Spleen (tissue), 11 donors: Measurements from ENCODE around the gene CLASP1. TPM values are rescaled to one million over a fixed set of nuclear protein-coding genes. Genes with fewer than 3 reads are reported as not detected.

ENCODE experiments used
- DNase-seq: peaks from one replicate; pipeline ENCODE4 v3.0.0-alpha.2; 2020
- H3K27ac ChIP-seq, 8 donors: fragments of 200-600 bp; sonication (generic) in 7 of 8; 1 replicate in 4 of 8; 2 replicates in 4 of 8; pipeline versions ENCODE4 v1.5.0 to v1.8.0; 2016 to 2021; ENCODE audit warnings: inconsistent platforms in 4 of 8, mild to moderate bottlenecking in 4 of 8, moderate library complexity in 1 of 8
- H3K27me3 ChIP-seq, 7 donors: fragments of 200-600 bp; sonication (generic) in 6 of 7; replicated peaks in 1 of 7; 1 replicate in 4 of 7; 2 replicates in 3 of 7; pipeline versions ENCODE4 v1.5.0 to v1.8.0; 2016 to 2021; ENCODE audit warnings: inconsistent platforms in 3 of 7, mild to moderate bottlenecking in 1 of 7
- H3K36me3 ChIP-seq, 6 donors: fragments of 200-600 bp; sonication (generic) in 5 of 6; 1 replicate in 4 of 6; 2 replicates in 2 of 6; pipeline versions ENCODE4 v1.5.0 to v1.8.0; 2016 to 2021; ENCODE audit warnings: inconsistent platforms in 2 of 6
- H3K4me1 ChIP-seq, 6 donors: fragments of 200-600 bp; sonication (generic) in 5 of 6; 1 replicate in 3 of 6; 2 replicates in 3 of 6; pipeline versions ENCODE4 v1.5.0 to v1.8.0; 2016 to 2021; ENCODE audit warnings: inconsistent platforms in 3 of 6
- H3K4me3 ChIP-seq, 8 donors: fragments of 200-600 bp; sonication (generic) in 7 of 8; 1 replicate in 4 of 8; 2 replicates in 4 of 8; pipeline versions ENCODE4 v1.5.0 to v1.8.0; 2016 to 2021; ENCODE audit warnings: inconsistent platforms in 4 of 8, mild to moderate bottlenecking in 4 of 8, moderate library complexity in 2 of 8
- H3K9me3 ChIP-seq, 8 donors: fragments of 200-600 bp; sonication (generic) in 7 of 8; 1 replicate in 4 of 8; 2 replicates in 4 of 8; pipeline versions ENCODE4 v1.5.0 to v1.8.0; 2016 to 2021; ENCODE audit warnings: inconsistent platforms in 4 of 8
- POLR2A ChIP-seq, 3 donors: fragments of 450-650 bp; IDR thresholded peaks; one replicate each; pipeline ENCODE4 v1.5.1; 2017; ENCODE audit warnings: antibody characterized with exemption in 3 of 3, mild to moderate bottlenecking in 1 of 3
- POLR2AphosphoS5 ChIP-seq, 3 donors: sonication (generic); formaldehyde crosslinking; IDR thresholded peaks; one replicate each; pipeline ENCODE4 v1.5.1; 2017; ENCODE audit warnings: antibody characterized with exemption in 3 of 3
- WGBS, 5 donors: extraction: QIAGEN DNeasy Blood & Tissue Kit in 3 of 5; methylation state at CpG; one replicate each; pipeline versions ENCODE4 v1.1.5 to v1.1.7; 2013 to 2018; 5-methylcytosine and 5-hydroxymethylcytosine counted together
- intact Hi-C: fragments of 100-400 bp; cut with DNase I; formaldehyde crosslinking; loops from one replicate; pipeline ENCODE4 v1.15.0; 2023; ENCODE audit warnings: low total_unique reads
- polyA plus RNA-seq, 3 donors: library from polyadenylated mRNA; stranded (reverse); fragments of 200-250 nt; gene quantifications; one replicate each; pipeline ENCODE4 v1.2.1, GENCODE V29; 2013
- total RNA-seq, 7 donors: library from RNA; depleted of rRNA in 3 of 7; stranded (reverse); fragments of >200 nt in 3 of 7; fragmentation: NEBNext Ultra II Directional in 4 of 7; extraction: Animal tissue kit (Norgen Biotek cat#: 25700) in 4 of 7; gene quantifications; one replicate each; pipeline versions ENCODE4 v1.1.0 to v1.2.1, GENCODE V29; 2016 to 2021
- TF ChIP-seq, protein P1 (sequence below), 11 experiments: fragments of 200-600 bp in 7 of 11; fragments of 450-650 bp in 4 of 11; sonication (generic) in 4 of 11; IDR thresholded peaks in 8 of 11; conservative IDR thresholded peaks in 3 of 11; 1 replicate in 7 of 11; 2 replicates in 4 of 11; pipeline versions ENCODE4 v1.4.0 to v1.8.0; 2016 to 2021; ENCODE audit warnings: antibody characterized with exemption in 11 of 11, inconsistent platforms in 4 of 11, mild to moderate bottlenecking in 1 of 11
- donor health status: healthy with polysubstance abuse.
- donor health status: DM: no; HTN: no; CAD: no; lungs with moderate emphysema.
- donor health status: DM: no; HTN: no; CAD: no.
- donor health status: Bipolar disorder and iron deficiency.
- donor health status: healthy.
- donor health status: DM: no; HTN: no; CAD: no.
- donor health status: DM: yes; HTN: yes; CAD: no.

The CLASP1 gene
- total and polyA plus RNA-seq, 10 donors, result 4.0 to 103 (median 71.7) TPM

- H3K9me3 ChIP-seq, result no peaks in the 10 kb centered on the region
- DNase-seq, result no peak
- H3K4me1 ChIP-seq, result no peaks in the 10 kb centered on the region
- peaks cover 0 to 100% (median 46%) of the 10 kb centered on the region in 6 donors for H3K36me3 ChIP-seq
- TF ChIP-seq POLR2A (IDR thresholded peaks at IDR 0.05) (no peak), POLR2AphosphoS5 (IDR thresholded peaks at IDR 0.05) (no peak)
- TF ChIP-seq, protein P1, sequence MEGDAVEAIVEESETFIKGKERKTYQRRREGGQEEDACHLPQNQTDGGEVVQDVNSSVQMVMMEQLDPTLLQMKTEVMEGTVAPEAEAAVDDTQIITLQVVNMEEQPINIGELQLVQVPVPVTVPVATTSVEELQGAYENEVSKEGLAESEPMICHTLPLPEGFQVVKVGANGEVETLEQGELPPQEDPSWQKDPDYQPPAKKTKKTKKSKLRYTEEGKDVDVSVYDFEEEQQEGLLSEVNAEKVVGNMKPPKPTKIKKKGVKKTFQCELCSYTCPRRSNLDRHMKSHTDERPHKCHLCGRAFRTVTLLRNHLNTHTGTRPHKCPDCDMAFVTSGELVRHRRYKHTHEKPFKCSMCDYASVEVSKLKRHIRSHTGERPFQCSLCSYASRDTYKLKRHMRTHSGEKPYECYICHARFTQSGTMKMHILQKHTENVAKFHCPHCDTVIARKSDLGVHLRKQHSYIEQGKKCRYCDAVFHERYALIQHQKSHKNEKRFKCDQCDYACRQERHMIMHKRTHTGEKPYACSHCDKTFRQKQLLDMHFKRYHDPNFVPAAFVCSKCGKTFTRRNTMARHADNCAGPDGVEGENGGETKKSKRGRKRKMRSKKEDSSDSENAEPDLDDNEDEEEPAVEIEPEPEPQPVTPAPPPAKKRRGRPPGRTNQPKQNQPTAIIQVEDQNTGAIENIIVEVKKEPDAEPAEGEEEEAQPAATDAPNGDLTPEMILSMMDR (IDR thresholded peaks at IDR 0.05 in 8 of 11, conservative IDR thresholded peaks at IDR 0.05 in 3 of 11), result no peak
- no peak overlapping the region for H3K4me3 ChIP-seq
- 73 to 95% (median 91%) methylated on average over 1 of the region's 1 CpG for WGBS, 5 donors
- intact Hi-C loops, result no loop called here
- no peak overlapping the region for H3K27ac ChIP-seq
- H3K27me3 ChIP-seq, result no peaks in the 10 kb centered on the region
Observed at GRCh38 chr2:121519153-121519552, 130.1 kb downstream of the CLASP1 start.

GRCh38 chr2:121513597-121514333 lies 135.5 kb downstream of the CLASP1 start:
- intact Hi-C loops, result no loop called here
- Histone ChIP-seq H3K27ac (no peak overlapping the region), H3K9me3 (peaks cover 0 to 9% (median 5%) of the 10 kb centered on the region in 8 donors), H3K4me3 (no peak overlapping the region), H3K27me3 (no peaks in the 10 kb centered on the region), H3K4me1 (no peaks in the 10 kb centered on the region), H3K36me3 (peaks cover 2 to 97% (median 31%) of the 10 kb centered on the region in 6 donors)
- DNase-seq, result no peak
- no peak for TF ChIP-seq POLR2AphosphoS5 (IDR thresholded peaks at IDR 0.05)
- no peak for TF ChIP-seq POLR2A (IDR thresholded peaks at IDR 0.05)
- TF ChIP-seq, protein P1 (IDR thresholded peaks at IDR 0.05 in 8 of 11, conservative IDR thresholded peaks at IDR 0.05 in 3 of 11), result no peak
- WGBS, 5 donors, result 89 to 97% (median 94%) methylated on average over 3 of the region's 3 CpGs

- whole genome bisulfite sequencing, 5 donors, result 90 to 100% (median 99%) methylated on average over 1 of the region's 1 CpG
- H3K4me1 ChIP-seq, result no peaks in the 10 kb centered on the region
- H3K36me3 ChIP-seq, result peaks cover 2 to 81% (median 22%) of the 10 kb centered on the region in 6 donors
- no peak overlapping the region for H3K4me3 ChIP-seq
- TF ChIP-seq POLR2AphosphoS5 (IDR thresholded peaks at IDR 0.05) (no peak), POLR2A (IDR thresholded peaks at IDR 0.05) (no peak)
- TF ChIP-seq, protein P1 (IDR thresholded peaks at IDR 0.05 in 8 of 11, conservative IDR thresholded peaks at IDR 0.05 in 3 of 11), result no peak
- H3K9me3 ChIP-seq, result peaks cover 0 to 13% (median 5%) of the 10 kb centered on the region in 8 donors
- intact Hi-C loops, result no loop called here
- no peak for DNase-seq
- H3K27me3 ChIP-seq, result no peaks in the 10 kb centered on the region
- H3K27ac ChIP-seq, result no peak overlapping the region
Observed at GRCh38 chr2:121510857-121511256, 138.4 kb downstream of the CLASP1 start.

GRCh38 chr2:121506621-121507020 lies 142.6 kb downstream of the CLASP1 start:
- peaks cover 0 to 13% (median 5%) of the 10 kb centered on the region in 8 donors for H3K9me3 ChIP-seq
- intact Hi-C loops, result no loop called here
- WGBS, 5 donors, result 97 to 100% (median 100%) methylated on average over 1 of the region's 1 CpG

More at GRCh38 chr2:121506621-121507020, 142.6 kb downstream of the CLASP1 start:
- H3K4me3 ChIP-seq, result no peak overlapping the region
- DNase-seq, result no peak
- peaks cover 5 to 74% (median 14%) of the 10 kb centered on the region in 6 donors for H3K36me3 ChIP-seq
- H3K27ac ChIP-seq, result no peak overlapping the region
- no peaks in the 10 kb centered on the region for H3K27me3 ChIP-seq
- TF ChIP-seq, protein P1 (IDR thresholded peaks at IDR 0.05 in 8 of 11, conservative IDR thresholded peaks at IDR 0.05 in 3 of 11), result no peak
- no peak for TF ChIP-seq POLR2A (IDR thresholded peaks at IDR 0.05)
- TF ChIP-seq POLR2AphosphoS5 (IDR thresholded peaks at IDR 0.05), result no peak
- peaks cover 0 to 7% (median 0%) of the 10 kb centered on the region in 6 donors for H3K4me1 ChIP-seq
